ENCODE results near the gene RBM18.

RBM18 gene

DNA sequence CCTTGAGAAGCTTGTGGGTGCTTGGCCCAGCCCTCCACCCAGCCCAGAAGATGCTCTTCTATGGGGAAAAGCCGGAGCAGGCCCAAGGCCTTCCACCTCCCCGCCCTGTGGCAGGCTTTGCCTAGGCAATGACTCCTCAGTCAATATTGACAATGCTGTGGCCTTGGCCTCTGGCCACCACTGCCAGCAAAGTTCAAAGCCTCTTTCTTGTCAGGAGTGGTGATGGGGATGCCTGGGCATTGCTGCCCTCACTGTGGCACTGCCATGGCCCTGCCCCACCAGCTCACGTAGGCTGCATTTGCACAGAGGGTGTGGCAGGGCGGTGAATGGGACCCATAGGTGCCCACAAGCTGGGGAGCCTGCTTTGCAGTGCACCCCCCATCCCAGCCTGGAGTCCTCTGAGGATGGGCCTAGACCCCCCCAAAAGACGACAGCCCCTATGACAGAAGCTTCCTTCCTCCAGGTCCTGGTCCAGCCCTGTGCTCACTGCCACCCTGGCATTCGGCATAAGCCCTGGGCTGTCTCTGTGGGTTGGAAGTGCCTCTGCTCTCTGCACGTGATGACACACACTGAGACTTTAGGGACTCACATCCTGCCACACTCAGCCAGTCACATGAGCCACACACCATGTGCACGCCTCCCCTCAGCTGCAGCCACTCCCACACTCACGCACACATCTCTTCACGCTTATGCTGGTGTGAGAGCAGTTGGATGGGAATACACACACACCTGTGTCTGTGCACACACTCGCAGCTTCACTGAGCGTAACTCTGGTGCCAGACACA, 73.9 kb downstream of the RBM18 start:
- Histone ChIP-seq H3K27ac (ENCODE audit: low read depth, low read length) (no peak overlapping the region), H3K79me2 (ENCODE audit: control insufficient read depth, insufficient read depth, low read length, unreplicated experiment) (no peaks in the 10 kb centered on the region), H3K4me3 (ENCODE audit: low read depth, low read length) (no peak overlapping the region), H3K27me3 (ENCODE audit: insufficient read depth, low read length) (no peaks in the 10 kb centered on the region), H2AFZ (ENCODE audit: low read length, unreplicated experiment) (no peak overlapping the region), H3K36me3 (ENCODE audit: insufficient read depth, low read length) (no peaks in the 10 kb centered on the region), H3K4me1 (ENCODE audit: control insufficient read depth, insufficient read depth, low read length, unreplicated experiment) (peaks cover 4% of the 10 kb centered on the region)

- H3K36me3 ChIP-seq (ENCODE audit: insufficient read depth, low read length) = no peaks in the 10 kb centered on the region
- no peaks in the 10 kb centered on the region for H3K79me2 ChIP-seq (ENCODE audit: control insufficient read depth, insufficient read depth, low read length, unreplicated experiment)
- H2AFZ ChIP-seq (ENCODE audit: low read length, unreplicated experiment) = no peak overlapping the region
- peaks cover 4% of the 10 kb centered on the region for H3K4me1 ChIP-seq (ENCODE audit: control insufficient read depth, insufficient read depth, low read length, unreplicated experiment)
- no peak overlapping the region for H3K27ac ChIP-seq (ENCODE audit: low read depth, low read length)
- peaks cover 9% of the 10 kb centered on the region for H3K27me3 ChIP-seq (ENCODE audit: insufficient read depth, low read length)
- no peak overlapping the region for H3K4me3 ChIP-seq (ENCODE audit: low read depth, low read length)
Measured at GRCh38 chr9:122188369-122188768, 76.3 kb downstream of the RBM18 start.

Measured in ACC112 (cell line).